ENCODE measurements around the gene COL26A1.

COL26A1 gene

DNA sequence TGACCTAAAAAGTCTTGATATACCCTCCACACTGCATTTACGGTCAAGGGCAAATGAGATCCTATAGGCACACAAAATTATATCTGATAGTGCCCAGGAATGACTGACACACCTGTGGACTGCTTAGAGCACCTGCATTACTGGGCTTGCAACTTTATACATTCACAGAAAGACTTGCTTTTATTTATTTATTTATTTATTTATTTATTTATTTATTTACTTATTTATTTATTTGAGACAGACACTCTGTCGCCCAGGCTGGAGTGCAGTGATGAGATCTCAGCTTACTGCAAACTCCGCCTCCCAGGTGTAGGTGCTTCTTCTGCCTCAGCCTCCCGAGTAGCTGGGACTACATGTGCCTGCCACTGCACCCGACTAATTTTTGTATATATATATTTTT is 34.5 kb upstream of the COL26A1 start (continued):
- peak; percentile 31; the same call in 1 of the 2 replicates for TF ChIP-seq MZF1 (tag by site-specific recombination; IDR thresholded peaks at IDR 0.05; ENCODE audit: borderline replicate concordance)
- TF ChIP-seq ZNF202 (tag by site-specific recombination; IDR thresholded peaks at IDR 0.05; ENCODE audit: borderline replicate concordance), result peak; percentile 86; the same call in 1 of the 2 replicates
- no peak for TF ChIP-seq ZNF610 (tag by site-specific recombination; IDR thresholded peaks at IDR 0.05; ENCODE audit: borderline replicate concordance)
- TF ChIP-seq ZNF558 (tag by site-specific recombination; IDR thresholded peaks at IDR 0.05), result peak; percentile 80
- TF ChIP-seq, protein P1, sequence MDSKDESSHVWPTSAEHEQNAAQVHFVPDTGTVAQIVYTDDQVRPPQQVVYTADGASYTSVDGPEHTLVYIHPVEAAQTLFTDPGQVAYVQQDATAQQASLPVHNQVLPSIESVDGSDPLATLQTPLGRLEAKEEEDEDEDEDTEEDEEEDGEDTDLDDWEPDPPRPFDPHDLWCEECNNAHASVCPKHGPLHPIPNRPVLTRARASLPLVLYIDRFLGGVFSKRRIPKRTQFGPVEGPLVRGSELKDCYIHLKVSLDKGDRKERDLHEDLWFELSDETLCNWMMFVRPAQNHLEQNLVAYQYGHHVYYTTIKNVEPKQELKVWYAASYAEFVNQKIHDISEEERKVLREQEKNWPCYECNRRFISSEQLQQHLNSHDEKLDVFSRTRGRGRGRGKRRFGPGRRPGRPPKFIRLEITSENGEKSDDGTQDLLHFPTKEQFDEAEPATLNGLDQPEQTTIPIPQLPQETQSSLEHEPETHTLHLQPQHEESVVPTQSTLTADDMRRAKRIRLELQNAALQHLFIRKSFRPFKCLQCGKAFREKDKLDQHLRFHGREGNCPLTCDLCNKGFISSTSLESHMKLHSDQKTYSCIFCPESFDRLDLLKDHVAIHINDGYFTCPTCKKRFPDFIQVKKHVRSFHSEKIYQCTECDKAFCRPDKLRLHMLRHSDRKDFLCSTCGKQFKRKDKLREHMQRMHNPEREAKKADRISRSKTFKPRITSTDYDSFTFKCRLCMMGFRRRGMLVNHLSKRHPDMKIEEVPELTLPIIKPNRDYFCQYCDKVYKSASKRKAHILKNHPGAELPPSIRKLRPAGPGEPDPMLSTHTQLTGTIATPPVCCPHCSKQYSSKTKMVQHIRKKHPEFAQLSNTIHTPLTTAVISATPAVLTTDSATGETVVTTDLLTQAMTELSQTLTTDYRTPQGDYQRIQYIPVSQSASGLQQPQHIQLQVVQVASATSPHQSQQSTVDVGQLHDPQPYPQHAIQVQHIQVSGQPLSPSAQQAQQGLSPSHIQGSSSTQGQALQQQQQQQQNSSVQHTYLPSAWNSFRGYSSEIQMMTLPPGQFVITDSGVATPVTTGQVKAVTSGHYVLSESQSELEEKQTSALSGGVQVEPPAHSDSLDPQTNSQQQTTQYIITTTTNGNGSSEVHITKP (tag by site-specific recombination; IDR thresholded peaks at IDR 0.05), result no peak
- TF ChIP-seq ZNF16 (tag by site-specific recombination; IDR thresholded peaks at IDR 0.05; ENCODE audit: low read depth), result 0 out of 2 replicates have a peak, but pooled peaks have one; percentile 30
- peak; percentile 81 for TF ChIP-seq ZBTB8A (tag by site-specific recombination; IDR thresholded peaks at IDR 0.05)
- TF ChIP-seq ZNF26 (tag by site-specific recombination; IDR thresholded peaks at IDR 0.05), result no peak
- peak; percentile 74; the same call in 1 of the 2 replicates for TF ChIP-seq ZNF19 (tag by site-specific recombination; IDR thresholded peaks at IDR 0.05; ENCODE audit: low read depth)

- CTCF ChIA-PET, result interaction anchor here (0.7 kb wide), 1 partner anchor 47 kb away, joined by 4 read pairs; no protein-coding TSS in a partner anchor
- TF ChIP-seq EGR2 (tag by site-specific recombination; IDR thresholded peaks at IDR 0.05; ENCODE audit: low read depth) (peak; percentile 29; the same call in 1 of the 2 replicates), WT1 (tag by site-specific recombination; IDR thresholded peaks at IDR 0.05) (no peak)
- Histone ChIP-seq H3K4me3 (ENCODE audit: low read depth, low read length) (no peak overlapping the region), H3K4me1 (ENCODE audit: control insufficient read depth, insufficient read depth, low read length) (no peaks in the 10 kb centered on the region), H3K27ac (ENCODE audit: extremely low read depth, low read depth, low read length) (no peak overlapping the region), H3K9me3 (ENCODE audit: control insufficient read depth, insufficient read depth, low read depth, low read length) (no peaks in the 10 kb centered on the region), H3K36me3 (ENCODE audit: control insufficient read depth in 2 of 2, insufficient read depth in 1 of 2, low read length in 2 of 2) (no peaks in the 10 kb centered on the region)
- POLR2A ChIA-PET, result no interaction called here
These were observed 32.6 kb upstream of the COL26A1 start for GRCh38 chr7:101330011-101330484.

DNA sequence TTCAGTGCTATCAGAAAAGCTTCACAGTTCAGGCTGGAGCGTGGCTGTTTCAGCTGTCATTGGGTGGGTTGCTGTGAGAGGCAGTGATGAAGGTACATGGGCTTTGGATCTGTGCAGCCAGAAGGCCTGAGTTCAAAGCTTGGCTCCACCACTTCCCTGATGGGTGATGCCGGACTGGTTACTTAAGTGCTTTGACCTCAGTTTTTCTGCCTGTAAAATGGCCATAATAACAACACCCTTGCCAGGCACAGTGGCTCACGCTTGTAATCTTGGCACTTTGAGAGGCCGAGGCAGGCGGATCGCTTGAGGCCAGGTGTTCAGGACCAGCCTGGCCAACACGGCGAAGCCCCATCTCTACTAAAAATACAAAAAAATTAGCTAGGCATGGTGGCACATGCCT is 30.6 kb upstream of the COL26A1 start:
- H3K4me3 ChIP-seq (ENCODE audit: low read depth, low read length), result no peak overlapping the region
- CTCF ChIA-PET, result no interaction called here
- POLR2A ChIA-PET, result no interaction called here

DNA sequence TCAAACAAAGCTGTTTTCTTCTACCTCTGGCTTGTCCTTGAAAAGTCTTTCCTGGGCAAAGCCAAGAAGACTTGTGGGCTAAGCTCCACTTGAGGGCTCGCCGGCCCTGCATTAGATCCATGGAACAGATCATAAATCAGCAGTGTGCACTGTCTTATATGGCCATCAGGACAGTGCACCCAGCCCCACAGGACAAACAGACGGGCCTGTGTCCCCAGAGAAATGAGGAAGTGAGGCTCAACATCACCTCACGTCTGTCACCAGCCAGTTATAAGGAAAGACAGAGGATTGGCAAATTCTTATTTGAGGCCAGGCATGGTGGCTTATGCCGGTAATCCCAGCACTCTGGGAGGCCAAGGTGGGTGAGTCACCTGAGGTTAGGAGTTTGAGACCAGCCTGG is 28.8 kb upstream of the COL26A1 start:
- ChIA-PET POLR2A (interaction anchor here (0.6 to 2.2 kb wide), 3 partner anchors 10 to 26 kb away, joined by 3 to 8 read pairs (median 5); partner anchors contain the start of gene IFT22), CTCF (interaction anchor here (0.6 to 1.1 kb wide), 3 partner anchors 28 to 78 kb away, joined by 3 to 5 read pairs (median 4); no protein-coding TSS in a partner anchor)
- H3K4me1 ChIP-seq (ENCODE audit: control insufficient read depth, insufficient read depth, low read length), result no peaks in the 10 kb centered on the region
- no peak overlapping the region for H3K4me3 ChIP-seq (ENCODE audit: low read depth, low read length)
- H3K9me3 ChIP-seq (ENCODE audit: control insufficient read depth, insufficient read depth, low read depth, low read length), result no peaks in the 10 kb centered on the region
- no peak overlapping the region for H3K27ac ChIP-seq (ENCODE audit: extremely low read depth, low read depth, low read length)
- no peaks in the 10 kb centered on the region for H3K36me3 ChIP-seq (ENCODE audit: control insufficient read depth in 2 of 2, insufficient read depth in 1 of 2, low read length in 2 of 2)
- TF ChIP-seq, protein P2, sequence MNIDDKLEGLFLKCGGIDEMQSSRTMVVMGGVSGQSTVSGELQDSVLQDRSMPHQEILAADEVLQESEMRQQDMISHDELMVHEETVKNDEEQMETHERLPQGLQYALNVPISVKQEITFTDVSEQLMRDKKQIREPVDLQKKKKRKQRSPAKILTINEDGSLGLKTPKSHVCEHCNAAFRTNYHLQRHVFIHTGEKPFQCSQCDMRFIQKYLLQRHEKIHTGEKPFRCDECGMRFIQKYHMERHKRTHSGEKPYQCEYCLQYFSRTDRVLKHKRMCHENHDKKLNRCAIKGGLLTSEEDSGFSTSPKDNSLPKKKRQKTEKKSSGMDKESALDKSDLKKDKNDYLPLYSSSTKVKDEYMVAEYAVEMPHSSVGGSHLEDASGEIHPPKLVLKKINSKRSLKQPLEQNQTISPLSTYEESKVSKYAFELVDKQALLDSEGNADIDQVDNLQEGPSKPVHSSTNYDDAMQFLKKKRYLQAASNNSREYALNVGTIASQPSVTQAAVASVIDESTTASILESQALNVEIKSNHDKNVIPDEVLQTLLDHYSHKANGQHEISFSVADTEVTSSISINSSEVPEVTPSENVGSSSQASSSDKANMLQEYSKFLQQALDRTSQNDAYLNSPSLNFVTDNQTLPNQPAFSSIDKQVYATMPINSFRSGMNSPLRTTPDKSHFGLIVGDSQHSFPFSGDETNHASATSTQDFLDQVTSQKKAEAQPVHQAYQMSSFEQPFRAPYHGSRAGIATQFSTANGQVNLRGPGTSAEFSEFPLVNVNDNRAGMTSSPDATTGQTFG (tag by site-specific recombination; IDR thresholded peaks at IDR 0.05; ENCODE audit: borderline replicate concordance), result no peak
- TF ChIP-seq ZSCAN16 (tag by site-specific recombination; IDR thresholded peaks at IDR 0.05) (no peak), ZNF174 (tag by site-specific recombination; IDR thresholded peaks at IDR 0.05) (no peak)

More for the DNA sequence above, 30.6 kb upstream of the COL26A1 start:
- Histone ChIP-seq H3K9me3 (ENCODE audit: control insufficient read depth, insufficient read depth, low read depth, low read length) (no peaks in the 10 kb centered on the region), H3K36me3 (ENCODE audit: control insufficient read depth in 2 of 2, insufficient read depth in 1 of 2, low read length in 2 of 2) (no peaks in the 10 kb centered on the region), H3K27ac (ENCODE audit: extremely low read depth, low read depth, low read length) (no peak overlapping the region), H3K4me1 (ENCODE audit: control insufficient read depth, insufficient read depth, low read length) (no peaks in the 10 kb centered on the region)
- TF ChIP-seq MYNN (tag by site-specific recombination; IDR thresholded peaks at IDR 0.05; ENCODE audit: borderline replicate concordance) (no peak), YY2 (tag by site-specific recombination; IDR thresholded peaks at IDR 0.05) (no peak), ZNF248 (tag by site-specific recombination; IDR thresholded peaks at IDR 0.05) (no peak)
